Measurements from ENCODE around the gene HSH2D. TPM values are rescaled to one million over a fixed set of nuclear protein-coding genes. Genes with fewer than 3 reads are reported as not detected.
A peak's percentile ranks its signal among the peaks of the same experiment; 100 is the strongest.

HSH2D gene
- total and polyA plus RNA-seq, 9 of the 15 experiments (the other 6 are each of a cell fraction or from before 2014, with no cell fraction given), result 0.03 to 1.1 (median 0.35) TPM; not detected in 1

- TF ChIP-seq ZNF609 (CRISPR knock-in tag; IDR thresholded peaks at IDR 0.05; ENCODE audit: borderline replicate concordance) (peak; percentile 76; the same call in 1 of the 2 replicates), BHLHE40 (IDR thresholded peaks at IDR 0.05; ENCODE audit: low read length) (0 out of 2 replicates have a peak, but pooled peaks have one; percentile 37), ILF3 (IDR thresholded peaks at IDR 0.05; ENCODE audit: borderline replicate concordance) (no peak), FOXP1 (CRISPR knock-in tag; IDR thresholded peaks at IDR 0.05) (no peak), ETV5 (CRISPR knock-in tag; IDR thresholded peaks at IDR 0.05; ENCODE audit: low read depth) (no peak), BCOR (IDR thresholded peaks at IDR 0.05) (peak; percentile 71), SIX5 (IDR thresholded peaks at IDR 0.05; ENCODE audit: borderline replicate concordance in 1 of 2, insufficient read depth in 1 of 2, low read depth in 1 of 2, low read length in 2 of 2) (no peak), ELF4 (CRISPR knock-in tag; IDR thresholded peaks at IDR 0.05) (no peak), CREB5 (CRISPR knock-in tag; IDR thresholded peaks at IDR 0.05) (no peak), CBFA2T2 (conservative IDR thresholded peaks at IDR 0.05) (peak; percentile 93), ZNF639 (CRISPR knock-in tag; conservative IDR thresholded peaks at IDR 0.05 in 1 of 2, IDR thresholded peaks at IDR 0.05 in 1 of 2) (no peak), CEBPG (CRISPR knock-in tag; IDR thresholded peaks at IDR 0.05) (no peak), CEBPG (tag; conservative IDR thresholded peaks at IDR 0.05 in 1 of 2, IDR thresholded peaks at IDR 0.05 in 1 of 2) (0 out of 4 replicates have a peak, but pooled peaks of 1 of the 2 experiments have one; percentile 43), NR2C1 (IDR thresholded peaks at IDR 0.05) (peak; percentile 86), NR2C1 (tag; IDR thresholded peaks at IDR 0.05) (peak; percentile 93), ZNF311 (CRISPR knock-in tag; IDR thresholded peaks at IDR 0.05) (no peak), ESRRA (IDR thresholded peaks at IDR 0.05; ENCODE audit: borderline replicate concordance, low read depth) (no peak; the same call in none of the 2 replicates), OTX1 (CRISPR knock-in tag; IDR thresholded peaks at IDR 0.05) (no peak), NFE2L1 (tag; IDR thresholded peaks at IDR 0.05; ENCODE audit: borderline replicate concordance, low read depth) (no peak), MCM3 (IDR thresholded peaks at IDR 0.05) (no peak), ZNF143 (CRISPR knock-in tag; IDR thresholded peaks at IDR 0.05) (no peak), ELF1 (tag; IDR thresholded peaks at IDR 0.05) (no peak), ZBTB17 (CRISPR knock-in tag; IDR thresholded peaks at IDR 0.05) (no peak)
Measured at GRCh38 chr19:16197188-16197621, 53.7 kb downstream of the HSH2D start (continued).

All from K562 (cell line).